Measurements from ENCODE around the gene VAV2.
A peak's percentile ranks its signal among the peaks of the same experiment; 100 is the strongest.
"Not testable (repeated sequence)": the region's sequence is repeated elsewhere in the genome, so short reads cannot be mapped to it uniquely, and the experiment has no call there.

The VAV2 gene

DNA sequence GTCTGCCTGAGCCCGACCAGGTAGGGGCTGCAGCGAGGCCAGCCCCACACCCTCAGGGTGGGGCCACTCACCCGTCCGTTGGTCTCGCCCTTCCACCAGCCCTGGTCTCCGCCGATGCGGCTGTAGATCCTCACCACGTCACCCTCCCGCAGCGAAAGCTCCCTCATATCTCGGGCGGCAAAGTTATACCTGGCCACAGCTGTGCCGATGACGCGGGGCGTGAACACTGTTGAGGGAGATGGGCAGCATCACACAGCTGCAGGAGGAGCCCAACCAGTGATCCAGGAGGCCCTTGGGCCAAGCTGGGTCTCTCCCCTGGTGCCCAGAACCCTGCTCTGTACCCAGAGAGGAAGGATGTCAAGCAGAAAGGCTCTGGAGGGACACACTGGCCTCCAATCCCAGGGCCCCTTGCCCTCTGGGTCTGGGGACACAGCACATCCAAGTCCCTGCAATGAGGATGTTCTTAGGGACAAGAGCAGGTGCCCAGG lies 223.7 kb downstream of the VAV2 start:
- DNase-seq (ENCODE audit: low read depth), result no peak

DNA sequence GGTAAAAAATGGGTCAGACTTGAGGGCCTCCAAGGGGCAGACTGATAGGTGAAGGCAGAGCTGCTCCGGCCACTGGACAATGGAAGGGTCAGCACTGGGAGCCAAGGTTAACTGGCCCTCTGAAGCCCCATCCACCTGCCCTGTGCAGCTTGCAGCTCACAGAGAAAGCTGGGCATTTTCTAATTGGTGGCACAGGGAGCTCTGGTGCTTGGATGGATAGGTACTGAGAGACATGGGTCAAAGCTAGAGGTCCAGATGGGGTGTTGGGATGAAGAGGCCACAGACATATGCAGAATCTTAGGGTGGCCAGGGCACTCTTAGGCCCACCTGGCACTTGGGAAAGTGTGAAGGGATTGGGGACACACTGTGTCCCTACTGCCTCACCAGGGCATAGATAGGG lies 224.5 kb downstream of the VAV2 start:
- DNase-seq (ENCODE audit: low read depth), result no peak

DNA sequence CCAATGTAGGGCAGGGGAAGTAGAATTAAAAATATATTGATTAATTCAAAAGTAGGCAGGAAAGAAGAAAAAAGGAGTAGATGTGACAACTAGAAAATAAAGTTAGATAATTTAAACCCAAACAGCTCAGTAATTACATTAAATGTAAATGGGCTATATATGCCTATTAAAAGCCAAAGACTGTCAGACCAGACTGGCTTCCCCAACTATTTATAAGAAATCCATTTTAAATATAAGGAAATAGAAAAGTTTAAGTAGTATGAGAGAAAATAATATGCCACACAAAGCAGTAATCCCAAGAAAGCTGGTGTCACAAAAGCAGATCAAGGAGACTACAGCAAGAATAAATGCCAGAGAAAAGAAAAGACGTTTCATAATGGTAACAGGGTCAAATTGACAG lies 225.1 kb downstream of the VAV2 start:
- DNase-seq (ENCODE audit: low read depth), result no peak

DNA sequence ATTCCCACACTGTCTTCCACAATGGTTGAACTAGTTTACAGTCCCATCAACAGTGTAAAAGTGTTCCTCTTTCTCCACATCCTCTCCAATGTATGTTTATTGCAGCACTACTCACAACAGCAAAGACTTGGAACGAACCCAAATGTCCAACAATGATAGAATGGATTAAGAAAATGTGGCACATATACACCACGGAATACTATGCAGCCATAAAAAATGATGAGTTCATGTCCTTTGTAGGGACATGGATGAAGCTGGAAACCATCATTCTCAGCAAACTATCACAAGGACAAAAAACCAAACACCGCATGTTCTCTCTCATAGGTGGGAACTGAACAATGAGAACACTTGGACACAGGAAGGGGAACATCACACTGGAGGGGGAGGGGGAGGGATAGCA lies 225.9 kb downstream of the VAV2 start:
- not testable (repeated sequence) for DNase-seq (ENCODE audit: low read depth)

DNA sequence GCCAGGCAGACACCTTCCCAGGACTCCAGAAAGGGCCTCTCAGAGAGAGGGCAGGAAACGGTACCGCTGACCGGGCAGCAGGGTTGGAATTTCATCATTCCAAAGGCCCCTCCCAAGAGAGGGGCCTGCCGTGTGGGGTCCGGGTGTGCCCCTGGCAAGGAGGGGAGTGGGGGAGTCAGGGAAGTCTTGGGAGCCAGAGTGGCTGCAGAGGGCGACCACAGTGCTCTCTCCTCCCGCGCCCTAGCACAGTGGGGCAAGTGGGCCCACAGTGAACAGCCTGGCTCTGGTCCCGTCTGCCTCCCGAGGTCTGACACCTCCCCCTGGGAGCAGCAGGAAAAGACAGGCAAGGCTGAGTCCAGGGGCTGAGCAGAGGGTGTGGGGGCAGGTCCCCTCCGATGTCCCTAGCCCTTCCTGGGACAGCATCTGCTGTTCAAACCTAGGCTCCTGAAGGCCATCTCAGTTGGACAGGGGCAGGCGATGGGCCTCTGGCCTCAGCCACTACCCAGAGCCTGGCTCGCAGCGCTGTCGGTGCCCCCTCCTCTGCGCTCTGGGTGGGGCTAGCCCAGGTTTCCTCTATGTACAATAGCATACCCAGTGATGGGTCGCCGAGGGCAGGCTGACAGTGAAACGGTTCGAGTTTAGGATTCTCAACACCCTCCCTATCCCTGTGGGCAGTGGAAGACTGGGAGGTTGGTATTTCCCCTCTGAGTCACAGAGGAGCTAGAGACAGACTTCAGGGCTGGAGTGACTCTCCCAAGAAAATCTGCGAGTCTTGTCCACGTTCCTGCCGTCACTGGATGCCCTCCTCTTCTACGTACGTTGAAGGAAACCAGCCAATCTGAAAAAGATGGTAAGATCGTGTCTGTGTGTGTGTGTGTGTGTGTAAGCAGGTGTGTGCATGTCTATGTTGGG lies 228.6 kb downstream of the VAV2 start:
- no peak for DNase-seq (ENCODE audit: low read depth)

DNA sequence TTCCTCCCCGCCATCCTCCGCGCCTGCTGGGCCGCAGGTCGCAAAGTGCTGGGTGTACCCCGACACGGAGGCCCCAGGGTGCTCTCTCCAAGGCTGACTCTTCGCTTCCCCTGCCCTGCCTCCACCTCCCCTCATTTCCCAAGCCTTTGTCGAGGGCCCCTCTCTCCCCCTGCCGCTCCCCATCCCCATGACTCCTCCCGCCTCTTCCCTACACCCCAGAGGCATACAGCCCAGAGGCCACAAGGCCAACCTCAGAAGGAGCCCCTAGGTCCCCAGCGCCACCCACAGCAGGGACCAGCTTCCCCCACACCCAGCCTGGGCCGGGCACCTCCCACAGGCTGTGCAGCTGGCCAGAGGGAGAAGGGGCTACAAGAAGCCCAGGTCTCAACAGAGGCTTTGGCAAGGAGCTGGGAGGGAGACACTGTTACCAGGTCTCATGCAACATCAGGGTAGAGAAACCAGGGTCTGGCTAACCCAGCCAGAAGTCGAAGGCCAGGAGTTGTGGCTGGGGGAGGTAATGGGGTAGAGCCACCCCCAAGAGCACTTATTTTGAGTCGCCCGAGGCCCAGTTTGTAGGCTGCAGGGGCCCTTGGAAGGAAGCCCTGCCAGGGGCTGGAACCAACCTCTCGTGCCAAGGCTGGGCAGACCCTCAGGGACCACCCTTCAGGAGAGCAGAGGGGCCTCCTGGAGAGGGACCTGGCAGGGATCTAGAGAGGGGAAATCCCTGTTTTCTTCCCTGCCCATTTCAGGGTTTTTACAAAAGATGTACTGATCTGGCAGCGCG lies 229.4 kb downstream of the VAV2 start:
- no peak for DNase-seq (ENCODE audit: low read depth)

DNA sequence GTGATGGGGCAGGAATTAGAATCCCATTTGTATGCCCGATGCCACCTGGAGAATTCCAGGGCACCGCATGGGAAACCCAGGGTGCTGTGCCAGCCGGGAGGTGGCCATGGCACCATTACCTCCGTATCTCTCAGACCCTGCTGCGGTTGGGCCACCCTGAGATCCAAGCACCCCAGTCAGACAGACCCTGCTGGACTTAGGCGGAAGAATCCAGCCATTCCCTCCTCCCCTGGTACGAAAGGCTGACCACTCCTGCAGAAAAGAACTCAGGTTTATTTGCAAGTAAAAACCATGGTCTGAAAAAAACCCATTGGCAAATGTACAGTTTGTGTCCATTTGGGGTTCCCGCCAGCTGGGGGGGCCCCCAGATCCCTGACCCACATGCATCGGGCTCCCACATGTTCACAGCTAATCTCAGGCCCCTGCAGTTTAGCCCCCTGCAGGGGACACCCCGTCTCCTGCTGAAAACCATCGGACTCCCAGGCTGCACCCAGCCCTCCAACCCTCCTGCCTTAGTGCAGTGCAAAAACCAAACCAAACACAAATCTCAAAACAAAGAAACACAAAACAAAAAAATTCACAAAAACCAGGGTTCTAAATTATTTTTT lies 230.4 kb downstream of the VAV2 start:
- no peak for DNase-seq (ENCODE audit: low read depth)

DNA sequence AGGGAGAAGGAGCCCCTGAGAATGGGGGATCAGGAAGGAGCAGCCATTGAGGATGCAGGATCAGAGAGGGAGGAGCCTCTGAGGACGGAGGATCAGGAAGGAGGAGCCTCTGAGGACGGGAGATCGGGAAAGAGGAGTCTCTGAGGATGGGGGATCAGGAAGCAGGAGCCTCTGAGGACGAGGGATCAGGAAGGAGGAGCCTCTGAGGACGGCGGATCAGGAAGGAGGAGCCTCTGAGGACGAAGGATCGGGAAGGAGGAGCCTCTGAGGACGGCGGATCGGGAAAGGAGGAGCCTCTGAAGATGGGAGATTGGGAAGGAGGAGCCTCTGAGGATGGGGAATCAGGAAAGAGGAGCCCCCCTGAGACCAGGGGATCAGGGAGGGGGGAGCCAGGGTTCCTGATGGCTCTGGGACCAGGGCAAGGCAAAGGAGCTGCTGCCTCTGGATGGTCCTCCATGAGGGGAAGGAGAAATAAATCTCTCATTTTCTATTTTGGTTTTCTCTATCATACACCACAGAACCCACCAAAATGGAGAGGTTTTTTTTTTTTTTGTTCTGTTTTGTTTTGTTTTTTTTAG lies 231.3 kb downstream of the VAV2 start:
- DNase-seq (ENCODE audit: low read depth), result no peak

DNA sequence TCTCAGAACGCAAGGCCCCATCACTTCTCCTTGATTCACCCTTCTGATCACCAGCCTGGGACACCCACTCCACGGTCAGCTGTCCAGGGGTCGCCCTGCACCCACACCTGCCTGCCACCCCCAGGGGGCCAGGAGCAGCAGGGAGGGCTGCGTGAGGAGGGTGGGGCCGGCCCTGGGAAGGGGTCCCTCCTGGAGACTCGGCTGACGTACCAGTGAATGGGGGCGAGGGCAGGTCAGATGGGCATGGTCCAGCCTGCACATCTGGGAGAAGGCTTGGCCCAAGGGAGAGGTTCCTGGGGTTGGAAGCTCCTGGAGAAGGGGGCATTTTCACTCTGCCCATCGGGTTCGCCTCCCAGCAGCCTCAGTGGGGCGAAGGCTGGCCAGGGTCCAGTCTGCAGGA lies 232.2 kb downstream of the VAV2 start:
- no peak for DNase-seq (ENCODE audit: low read depth)

DNA sequence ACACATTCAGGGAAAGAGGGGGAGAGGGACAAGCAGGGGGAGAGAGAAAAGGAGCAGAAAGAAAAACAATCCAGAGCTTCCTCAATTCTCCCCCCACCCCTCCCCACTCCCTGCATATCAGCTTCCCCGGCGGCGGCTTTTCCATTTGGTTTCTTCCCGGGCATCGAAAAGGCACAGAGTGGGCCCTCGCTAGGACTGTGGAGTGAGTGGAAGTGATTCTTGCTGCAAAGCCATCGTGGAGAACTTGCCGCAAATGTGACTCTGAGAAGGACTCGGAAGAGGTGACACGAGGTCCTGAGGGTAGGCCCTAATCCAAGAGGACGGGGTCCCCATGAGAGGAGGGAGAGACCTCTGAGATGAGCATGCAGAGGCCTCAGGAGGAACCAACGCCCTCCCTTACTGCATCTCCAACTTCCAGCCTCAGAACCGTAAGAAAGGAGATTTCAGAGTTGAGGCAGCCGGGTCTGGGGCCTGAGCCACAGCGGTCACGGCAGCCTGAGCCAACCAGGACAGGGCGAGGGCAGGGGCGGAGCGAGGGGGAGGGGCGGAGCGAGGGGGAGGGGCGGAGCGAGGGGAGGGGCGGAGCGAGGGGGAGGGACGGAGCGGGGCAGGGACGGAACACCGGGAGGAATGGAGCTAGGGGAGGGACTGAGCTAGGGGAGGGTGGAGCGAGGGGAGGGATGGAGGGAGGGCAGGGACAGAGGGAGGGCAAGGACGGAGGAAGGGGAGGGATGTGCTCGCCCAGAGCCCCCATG lies 232.8 kb downstream of the VAV2 start:
- DNase-seq (ENCODE audit: low read depth), result no peak

DNA sequence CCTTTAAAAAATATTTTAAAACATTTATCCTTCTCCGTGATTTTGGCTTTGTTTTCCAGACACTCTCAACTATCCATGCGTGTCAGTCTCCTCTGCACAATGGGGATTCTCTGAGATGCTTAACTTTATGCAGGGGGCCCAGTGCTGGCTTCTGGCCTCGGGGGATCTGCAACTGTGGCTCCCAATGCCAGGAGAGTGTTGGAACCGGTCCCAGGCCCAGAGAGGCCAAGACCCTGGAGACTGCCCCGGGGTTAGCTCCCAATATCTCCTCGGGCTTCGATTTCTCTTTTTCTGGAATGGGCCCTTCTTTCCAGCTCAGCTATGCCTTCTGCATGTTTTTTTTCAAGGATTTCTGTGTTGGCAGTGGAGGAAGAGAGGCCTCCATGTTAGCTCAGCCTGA lies 233.9 kb downstream of the VAV2 start:
- DNase-seq (ENCODE audit: low read depth), result no peak

DNA sequence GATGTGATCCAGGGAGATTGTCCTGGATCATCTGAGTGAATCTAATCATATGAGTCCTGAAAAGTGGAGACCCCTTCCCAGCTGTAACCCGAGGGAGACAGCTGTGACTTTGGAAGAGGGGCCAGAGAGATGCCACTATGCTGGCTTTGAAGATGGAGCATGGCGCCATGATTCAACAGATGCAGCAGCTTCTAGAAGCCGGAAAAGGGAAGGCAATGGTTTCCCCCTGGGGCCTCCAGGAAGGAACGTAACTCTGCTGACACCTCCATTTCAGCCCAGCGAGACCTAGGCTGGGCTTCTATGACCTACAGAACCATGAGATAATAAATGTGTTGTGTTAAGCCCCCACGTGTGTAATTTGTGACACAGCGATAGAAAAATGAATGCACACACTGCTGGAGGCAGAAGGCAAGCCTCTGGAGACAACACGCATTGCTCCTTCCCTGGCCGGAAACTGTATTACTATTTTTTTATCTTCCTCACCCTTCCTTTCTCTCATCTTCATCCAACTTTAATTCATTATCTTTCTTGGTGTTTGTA lies 237.4 kb downstream of the VAV2 start:
- no peak for DNase-seq (ENCODE audit: low read depth)

DNA sequence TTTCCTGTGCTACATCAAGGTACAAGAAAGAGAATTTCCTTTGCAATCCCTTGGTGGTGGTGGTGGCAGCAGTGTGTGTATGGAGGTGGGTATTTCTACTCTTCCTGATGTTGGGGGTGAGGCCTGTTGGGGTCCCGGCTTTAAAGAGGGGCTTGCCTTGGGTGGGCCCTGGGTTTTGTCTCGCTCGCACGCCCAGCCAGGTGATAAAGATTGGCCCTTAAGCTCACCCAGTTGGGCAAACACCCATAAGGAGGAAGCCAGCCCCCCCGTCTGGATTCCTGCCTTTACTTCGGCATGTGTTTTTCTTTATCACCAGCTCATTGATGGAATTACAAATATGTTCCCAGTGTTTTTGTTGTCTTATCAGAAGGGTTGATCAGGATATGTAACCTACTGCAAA lies 237.9 kb downstream of the VAV2 start:
- no peak for DNase-seq (ENCODE audit: low read depth)

DNA sequence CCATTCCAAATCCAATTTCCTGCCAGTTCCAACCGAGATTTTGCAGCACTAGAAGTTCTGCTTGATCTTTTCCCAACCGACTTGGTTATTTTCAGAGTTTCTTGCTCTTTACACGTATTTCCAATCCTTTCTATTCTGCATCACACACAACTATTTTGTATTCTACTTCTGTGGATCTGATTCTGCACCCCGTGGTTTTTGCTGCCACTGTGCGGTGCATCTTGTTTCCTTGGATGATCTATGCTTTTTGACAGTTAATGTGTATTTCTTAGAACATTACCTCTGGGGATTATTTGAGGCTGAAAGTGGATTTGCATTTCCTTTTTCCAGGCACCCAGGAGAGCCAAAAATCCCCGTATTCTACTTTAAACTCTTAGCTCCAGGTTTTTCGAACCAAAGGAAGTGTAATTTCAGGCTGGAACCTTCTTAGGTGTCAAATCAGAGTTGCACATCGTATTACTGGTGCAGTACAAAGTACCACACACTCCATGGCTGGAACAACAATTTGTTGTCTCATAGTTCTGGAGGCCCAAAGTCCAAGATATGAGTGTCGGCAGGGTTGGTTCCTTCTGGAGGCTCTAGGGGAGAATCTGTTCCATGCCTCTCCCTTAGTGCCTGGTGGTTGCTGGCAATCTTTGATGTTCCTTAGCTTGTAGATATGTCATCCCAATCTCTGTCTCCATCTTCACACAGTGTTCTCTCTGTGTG lies 239.2 kb downstream of the VAV2 start:
- DNase-seq (ENCODE audit: low read depth), result no peak

DNA sequence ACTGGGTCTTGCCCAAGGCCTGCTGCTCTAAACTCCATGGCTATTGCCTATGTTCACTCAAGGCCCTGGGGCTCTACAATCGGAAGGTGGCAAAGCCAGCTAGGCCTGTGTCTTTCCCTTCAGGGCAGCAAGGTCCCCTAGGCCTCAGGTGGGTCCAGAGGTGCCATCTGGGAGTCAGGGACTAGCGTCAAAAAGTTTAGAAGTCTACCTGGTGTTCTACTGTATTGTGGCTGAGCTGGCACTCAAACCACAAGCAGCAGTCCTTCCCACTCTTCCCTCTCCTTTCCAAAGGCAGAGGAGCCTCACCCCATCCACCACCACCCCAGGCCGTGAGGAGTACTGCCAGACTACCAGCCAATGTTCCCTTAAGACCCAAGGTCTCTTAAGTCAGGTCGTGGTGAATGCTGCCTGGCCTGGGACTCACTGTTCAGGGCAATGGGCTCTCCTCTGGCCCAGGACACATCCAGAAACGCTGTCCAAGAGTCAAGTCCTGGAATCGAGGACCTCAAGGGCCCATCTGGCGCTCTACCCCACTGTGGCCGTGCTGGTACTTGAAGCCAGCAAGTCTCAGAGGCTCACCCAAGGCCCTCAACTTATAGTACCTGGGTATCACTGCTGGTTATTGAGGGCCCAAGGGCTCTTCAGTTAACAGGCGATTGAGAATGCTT lies 241.0 kb downstream of the VAV2 start:
- no peak for DNase-seq (ENCODE audit: low read depth)

DNA sequence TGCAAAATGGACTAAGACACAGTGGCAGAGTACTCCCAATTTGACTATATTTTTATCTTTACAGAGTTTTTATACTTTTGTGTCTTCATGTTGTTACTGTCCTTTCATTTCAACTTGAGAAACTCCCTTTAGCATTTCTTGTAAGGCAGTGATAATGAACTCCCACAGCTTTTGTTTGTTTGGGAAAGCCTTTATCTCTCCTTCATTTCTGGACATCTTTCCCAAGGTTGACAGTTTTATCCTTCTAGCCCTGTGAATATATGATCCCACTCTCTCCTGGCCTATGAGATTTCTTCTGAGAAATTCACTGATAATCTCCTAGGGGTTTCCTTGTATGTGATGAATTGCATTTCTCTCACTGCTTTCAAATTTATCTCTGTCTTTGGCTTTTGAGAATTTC lies 244.8 kb downstream of the VAV2 start:
- DNase-seq (ENCODE audit: low read depth), result no peak

DNA sequence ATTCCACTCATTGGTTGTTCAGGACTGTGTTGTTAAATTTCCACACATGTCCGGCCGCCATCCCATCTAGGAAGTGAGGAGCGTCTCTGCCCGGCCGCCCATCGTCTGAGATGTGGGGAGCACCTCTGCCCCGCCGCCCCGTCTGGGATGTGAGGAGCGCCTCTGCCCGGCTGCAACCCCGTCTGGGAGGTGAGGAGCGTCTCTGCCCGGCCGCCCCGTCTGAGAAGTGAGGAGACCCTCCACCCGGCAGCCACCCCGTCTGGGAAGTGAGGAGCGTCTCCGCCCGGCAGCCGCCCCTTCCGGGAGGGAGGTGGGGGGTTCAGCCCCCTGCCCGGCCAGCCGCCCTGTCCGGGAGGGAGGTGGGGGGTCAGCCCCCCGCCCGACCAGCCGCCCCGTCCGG lies 247.6 kb downstream of the VAV2 start:
- DNase-seq (ENCODE audit: low read depth), result not testable (repeated sequence)

DNA sequence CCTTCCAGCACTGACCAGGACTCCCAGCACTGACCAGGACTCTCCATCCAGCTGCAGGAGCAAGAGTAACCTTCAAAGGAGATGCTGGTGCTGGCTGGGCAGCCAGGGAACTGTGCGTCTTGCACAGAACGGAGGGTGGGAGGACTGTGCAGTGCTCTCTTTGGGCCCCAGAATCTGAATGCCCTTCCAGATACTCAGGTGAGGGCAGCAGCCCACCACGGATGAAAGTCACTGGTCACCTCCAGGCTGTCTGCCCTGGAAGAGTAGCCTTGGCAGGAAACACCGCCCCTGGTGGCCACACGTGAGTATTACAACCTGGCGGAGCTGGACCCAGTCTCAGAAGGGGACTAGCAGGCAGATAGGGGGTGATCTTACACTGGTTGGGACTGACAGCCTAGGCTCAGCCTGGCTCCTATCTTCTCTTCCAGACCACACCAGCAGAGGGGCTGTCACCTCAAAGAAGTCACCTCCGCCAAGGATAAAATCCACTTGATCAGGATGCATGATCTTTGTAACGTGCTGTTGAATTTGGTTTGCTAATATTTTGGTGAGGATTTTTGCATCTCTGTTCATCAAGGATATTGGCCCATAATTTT lies 249.2 kb downstream of the VAV2 start:
- DNase-seq (ENCODE audit: low read depth), result peak; percentile 22

DNA sequence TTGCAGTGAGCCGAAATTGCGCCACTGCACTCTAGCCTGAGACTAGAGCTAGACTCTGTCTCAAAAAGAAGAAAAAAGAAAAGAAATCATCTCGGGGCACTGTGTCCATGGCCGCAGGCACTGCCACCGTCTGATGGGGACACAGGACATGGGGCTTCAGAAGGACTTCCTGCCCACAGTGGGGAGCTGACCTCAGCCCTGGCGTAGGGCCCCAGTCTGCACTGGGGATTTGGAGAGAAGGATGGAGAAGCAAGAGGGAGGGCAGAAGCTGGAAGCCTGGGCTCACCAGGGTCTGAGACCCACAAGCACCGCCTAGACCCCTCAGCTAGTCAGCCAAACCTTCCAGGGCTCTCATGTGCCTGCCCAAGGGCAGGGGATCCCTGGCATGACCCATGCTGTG lies 249.9 kb downstream of the VAV2 start:
- no peak for DNase-seq (ENCODE audit: low read depth)

DNA sequence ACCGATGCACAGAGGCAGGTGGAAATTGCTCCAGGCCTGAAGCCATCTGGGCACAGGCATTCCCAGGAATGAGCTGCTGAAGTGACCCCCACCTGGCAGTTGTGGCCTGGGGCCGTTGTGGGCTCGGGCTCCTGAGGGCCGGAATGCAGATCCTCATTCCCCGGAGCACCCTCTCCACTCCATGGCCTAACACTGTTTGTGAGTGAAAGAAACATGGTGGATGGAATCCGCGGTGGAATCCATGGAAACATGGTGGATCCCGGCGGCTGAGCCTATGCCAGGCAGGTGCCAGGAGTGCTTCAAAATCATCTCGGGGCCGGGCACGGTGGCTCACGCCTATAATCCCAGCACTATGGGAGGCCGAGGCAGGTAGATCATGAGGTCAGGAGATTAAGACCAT lies 250.4 kb downstream of the VAV2 start:
- no peak for DNase-seq (ENCODE audit: low read depth)
